ENCODE data around the gene LITAF.

DNA sequence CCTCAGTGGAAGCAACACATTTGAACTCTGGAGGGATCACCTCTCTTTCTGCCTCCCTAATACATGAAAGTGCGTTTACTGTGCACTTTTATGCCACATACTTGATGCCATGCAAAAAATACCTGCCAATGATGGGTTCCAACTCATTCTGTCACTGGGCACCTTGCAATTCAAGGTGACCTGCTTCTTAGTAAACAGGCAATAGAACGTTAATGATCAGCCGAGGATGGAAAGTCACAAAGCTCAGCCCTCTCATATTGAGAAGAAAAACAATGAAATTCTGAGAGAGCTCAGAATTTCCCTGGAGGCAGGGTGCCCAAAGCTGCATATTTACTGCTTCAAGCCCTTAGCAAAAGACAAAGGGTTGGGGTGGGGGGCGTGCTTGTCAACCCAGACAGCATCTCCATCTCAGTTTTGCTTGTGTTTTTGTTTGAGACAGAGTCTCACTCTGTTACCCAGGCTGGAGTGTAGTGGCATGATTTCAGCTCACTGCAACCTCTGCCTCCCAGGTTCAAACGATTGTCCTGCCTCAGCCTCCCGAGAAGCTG lies 23.2 kb downstream of the LITAF start:
- TF ChIP-seq SPI1 (IDR thresholded peaks at IDR 0.05; ENCODE audit: low read depth, low read length) (no peak), POLR2AphosphoS5 (IDR thresholded peaks at IDR 0.05; ENCODE audit: low read depth, low read length) (no peak), POLR2A (IDR thresholded peaks at IDR 0.05; ENCODE audit: low read depth, low read length) (no peak)

Data from GM12891 (cell line).